ENCODE measurements around the gene VPS4B.

DNA sequence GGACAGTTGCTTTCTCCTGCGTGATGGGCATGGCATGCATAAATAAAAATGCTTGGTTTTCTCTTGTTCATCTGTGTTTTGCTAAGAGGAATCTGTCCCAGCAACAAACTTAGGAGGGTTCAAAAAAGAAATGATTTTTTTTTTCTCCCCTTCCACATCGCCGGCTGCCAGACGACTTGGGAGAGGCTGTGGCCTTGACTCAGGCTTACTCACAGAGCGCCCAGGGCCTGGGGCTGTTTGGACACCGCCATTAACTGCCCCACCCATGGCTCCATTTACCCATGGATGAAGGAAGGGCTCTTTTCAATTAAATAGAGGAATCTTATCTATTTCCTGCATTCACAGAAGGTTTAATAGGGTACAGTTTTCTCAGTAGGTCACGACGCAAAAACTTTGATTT, 32.2 kb upstream of the VPS4B start:
- TF ChIP-seq CTCF (tag by site-specific recombination; IDR thresholded peaks at IDR 0.05) (no peak), ZNF239 (tag by site-specific recombination; IDR thresholded peaks at IDR 0.05) (no peak), ZNF121 (tag by site-specific recombination; IDR thresholded peaks at IDR 0.05) (no peak), HOXC10 (CRISPR knock-in tag; IDR thresholded peaks at IDR 0.05) (no peak)
- TF ChIP-seq, protein P1, sequence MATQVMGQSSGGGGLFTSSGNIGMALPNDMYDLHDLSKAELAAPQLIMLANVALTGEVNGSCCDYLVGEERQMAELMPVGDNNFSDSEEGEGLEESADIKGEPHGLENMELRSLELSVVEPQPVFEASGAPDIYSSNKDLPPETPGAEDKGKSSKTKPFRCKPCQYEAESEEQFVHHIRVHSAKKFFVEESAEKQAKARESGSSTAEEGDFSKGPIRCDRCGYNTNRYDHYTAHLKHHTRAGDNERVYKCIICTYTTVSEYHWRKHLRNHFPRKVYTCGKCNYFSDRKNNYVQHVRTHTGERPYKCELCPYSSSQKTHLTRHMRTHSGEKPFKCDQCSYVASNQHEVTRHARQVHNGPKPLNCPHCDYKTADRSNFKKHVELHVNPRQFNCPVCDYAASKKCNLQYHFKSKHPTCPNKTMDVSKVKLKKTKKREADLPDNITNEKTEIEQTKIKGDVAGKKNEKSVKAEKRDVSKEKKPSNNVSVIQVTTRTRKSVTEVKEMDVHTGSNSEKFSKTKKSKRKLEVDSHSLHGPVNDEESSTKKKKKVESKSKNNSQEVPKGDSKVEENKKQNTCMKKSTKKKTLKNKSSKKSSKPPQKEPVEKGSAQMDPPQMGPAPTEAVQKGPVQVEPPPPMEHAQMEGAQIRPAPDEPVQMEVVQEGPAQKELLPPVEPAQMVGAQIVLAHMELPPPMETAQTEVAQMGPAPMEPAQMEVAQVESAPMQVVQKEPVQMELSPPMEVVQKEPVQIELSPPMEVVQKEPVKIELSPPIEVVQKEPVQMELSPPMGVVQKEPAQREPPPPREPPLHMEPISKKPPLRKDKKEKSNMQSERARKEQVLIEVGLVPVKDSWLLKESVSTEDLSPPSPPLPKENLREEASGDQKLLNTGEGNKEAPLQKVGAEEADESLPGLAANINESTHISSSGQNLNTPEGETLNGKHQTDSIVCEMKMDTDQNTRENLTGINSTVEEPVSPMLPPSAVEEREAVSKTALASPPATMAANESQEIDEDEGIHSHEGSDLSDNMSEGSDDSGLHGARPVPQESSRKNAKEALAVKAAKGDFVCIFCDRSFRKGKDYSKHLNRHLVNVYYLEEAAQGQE (tag by site-specific recombination; IDR thresholded peaks at IDR 0.05), result no peak
- TF ChIP-seq, protein P2, sequence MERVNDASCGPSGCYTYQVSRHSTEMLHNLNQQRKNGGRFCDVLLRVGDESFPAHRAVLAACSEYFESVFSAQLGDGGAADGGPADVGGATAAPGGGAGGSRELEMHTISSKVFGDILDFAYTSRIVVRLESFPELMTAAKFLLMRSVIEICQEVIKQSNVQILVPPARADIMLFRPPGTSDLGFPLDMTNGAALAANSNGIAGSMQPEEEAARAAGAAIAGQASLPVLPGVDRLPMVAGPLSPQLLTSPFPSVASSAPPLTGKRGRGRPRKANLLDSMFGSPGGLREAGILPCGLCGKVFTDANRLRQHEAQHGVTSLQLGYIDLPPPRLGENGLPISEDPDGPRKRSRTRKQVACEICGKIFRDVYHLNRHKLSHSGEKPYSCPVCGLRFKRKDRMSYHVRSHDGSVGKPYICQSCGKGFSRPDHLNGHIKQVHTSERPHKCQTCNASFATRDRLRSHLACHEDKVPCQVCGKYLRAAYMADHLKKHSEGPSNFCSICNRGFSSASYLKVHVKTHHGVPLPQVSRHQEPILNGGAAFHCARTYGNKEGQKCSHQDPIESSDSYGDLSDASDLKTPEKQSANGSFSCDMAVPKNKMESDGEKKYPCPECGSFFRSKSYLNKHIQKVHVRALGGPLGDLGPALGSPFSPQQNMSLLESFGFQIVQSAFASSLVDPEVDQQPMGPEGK (tag by site-specific recombination; IDR thresholded peaks at IDR 0.05), result no peak

Measured in HEK293 (cell line).